Inferior parietal cortex (tissue), 1 donor: Measurements from ENCODE around the gene DLD.
A peak's percentile ranks its signal among the peaks of the same experiment; 100 is the strongest.
"Not testable (repeated sequence)": the region's sequence is repeated elsewhere in the genome, so short reads cannot be mapped to it uniquely, and the experiment has no call there.

ENCODE experiments used
- DNase-seq: peaks from one replicate; pipeline ENCODE4 v3.0.0-alpha.2; 2016; ENCODE audit errors: extremely low spot score

DLD gene, protein sequence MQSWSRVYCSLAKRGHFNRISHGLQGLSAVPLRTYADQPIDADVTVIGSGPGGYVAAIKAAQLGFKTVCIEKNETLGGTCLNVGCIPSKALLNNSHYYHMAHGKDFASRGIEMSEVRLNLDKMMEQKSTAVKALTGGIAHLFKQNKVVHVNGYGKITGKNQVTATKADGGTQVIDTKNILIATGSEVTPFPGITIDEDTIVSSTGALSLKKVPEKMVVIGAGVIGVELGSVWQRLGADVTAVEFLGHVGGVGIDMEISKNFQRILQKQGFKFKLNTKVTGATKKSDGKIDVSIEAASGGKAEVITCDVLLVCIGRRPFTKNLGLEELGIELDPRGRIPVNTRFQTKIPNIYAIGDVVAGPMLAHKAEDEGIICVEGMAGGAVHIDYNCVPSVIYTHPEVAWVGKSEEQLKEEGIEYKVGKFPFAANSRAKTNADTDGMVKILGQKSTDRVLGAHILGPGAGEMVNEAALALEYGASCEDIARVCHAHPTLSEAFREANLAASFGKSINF

DNA sequence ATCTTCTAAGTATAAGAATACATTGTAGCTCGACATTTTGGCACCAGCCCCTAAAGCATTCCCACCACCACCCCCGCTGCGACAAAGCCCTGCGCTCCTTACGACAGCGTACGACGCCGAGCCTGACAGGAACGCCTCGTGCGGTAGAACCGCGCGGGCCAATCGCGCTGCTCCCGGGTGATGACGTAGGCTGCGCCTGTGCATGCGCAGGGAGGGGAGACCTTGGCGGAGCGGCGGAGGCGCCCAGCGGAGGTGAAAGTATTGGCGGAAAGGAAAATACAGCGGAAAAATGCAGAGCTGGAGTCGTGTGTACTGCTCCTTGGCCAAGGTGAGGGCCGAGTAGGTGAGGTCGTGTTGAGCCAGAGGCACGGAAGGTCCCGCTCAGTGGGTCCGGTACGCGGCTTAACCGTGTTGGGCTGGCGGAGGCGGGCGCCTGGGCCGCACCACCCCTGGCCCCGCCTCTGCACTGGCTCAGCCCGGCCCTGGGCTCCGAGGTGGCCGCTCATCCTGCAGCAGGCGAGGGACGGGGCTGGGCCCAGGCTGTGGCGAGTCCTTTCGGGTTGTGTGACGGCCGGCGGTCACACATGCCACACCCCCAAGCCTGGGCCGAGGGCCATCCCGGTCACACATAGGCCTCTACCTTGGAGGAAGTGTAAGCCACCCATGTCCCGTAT is at the start of gene DLD:
TSS of gene DLD (plus strand) at position 222 of the 674 bp plus-strand sequence. CDS start at position 290, 68 bp downstream.
- DNase-seq = peak; percentile 97

DNA sequence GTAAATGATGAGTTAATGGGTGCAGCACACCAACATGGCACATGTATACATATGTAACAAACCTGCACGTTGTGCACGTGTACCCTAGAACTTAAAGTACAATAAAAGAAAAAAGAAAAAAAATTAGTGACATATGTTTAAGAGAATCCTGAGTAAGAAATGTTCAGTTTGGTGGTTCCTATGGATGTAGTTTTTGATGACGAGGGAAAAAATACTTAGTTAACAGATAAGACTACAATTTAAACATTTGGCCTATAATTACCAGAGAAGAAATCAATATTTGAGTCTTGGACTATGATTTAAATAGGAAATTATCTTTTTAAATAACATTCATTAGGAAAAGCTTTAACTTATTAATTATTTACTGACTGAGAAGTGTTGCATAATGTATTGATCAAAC is 48.8 kb upstream of the DLD start:
- DNase-seq = no peak

DNA sequence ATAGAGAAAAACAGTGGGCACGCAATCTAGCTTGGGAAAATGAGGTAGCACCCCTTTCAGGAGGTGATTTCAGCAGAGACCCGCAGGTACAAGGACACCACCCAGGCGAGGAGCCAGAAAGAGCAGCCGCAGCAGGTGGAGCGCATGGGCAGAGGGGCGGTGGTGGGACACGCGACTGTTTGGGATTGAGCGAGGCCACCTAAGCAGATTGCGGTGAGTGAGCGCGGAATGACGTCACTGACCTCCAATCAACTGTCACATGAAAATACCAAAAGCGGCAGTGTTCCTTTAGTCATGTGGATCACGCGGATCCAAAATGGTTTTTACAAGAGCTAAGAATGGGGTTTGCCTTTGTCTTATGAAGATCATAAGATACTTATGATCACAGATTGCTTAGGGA is 47.8 kb upstream of the DLD start:
- DNase-seq = no peak

DNA sequence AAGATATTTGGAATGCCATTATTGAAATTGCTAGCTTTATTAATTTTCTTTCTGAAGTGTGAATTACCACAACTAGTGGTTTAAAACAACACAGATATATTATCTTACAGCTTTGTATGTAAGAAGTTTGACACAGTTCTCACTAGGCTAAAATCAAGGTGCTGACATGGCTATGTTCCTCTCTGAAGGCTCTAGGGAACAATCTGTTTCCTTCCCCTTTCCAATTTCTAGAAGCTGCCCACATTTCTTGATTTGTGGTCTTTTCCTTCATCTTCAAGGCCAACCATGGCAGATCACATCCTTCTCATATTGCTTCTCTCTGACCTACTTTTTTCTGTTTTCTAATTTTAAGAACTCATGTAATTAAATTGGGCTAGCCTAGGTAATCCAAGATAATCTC is 44.7 kb upstream of the DLD start:
- no peak for DNase-seq

DNA sequence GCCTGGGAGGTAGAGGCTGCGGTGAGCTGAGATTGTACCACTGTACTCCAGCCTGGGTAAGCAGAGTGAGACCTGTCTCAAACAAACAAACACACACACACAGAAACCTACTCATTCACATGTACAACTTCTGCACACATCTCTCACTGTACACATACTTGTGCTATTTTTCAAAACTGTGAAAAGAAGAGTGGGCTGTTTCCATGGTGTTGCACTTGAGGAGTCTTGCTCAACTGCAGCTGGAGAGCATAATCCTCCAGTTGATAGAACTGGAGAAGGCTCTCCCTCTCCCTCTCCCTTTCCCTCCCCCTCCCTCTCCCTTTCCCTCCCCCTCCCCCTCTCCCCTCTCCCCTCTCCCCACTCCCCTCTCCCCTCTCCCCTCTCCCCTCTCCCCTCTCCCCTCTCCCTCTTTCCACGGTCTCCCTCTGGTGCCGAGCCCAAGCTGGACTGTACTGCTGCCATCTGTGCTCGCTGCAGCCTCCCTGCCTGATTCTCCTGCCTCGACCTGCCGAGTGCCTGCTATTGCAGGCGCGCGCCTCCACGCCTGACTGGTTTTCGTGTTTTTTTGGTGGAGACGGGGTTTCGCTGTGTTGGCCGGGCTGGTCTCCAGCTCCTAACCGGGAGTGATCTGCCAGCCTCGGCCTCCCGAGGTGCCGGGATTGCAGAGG is 43.7 kb upstream of the DLD start:
- DNase-seq = no peak

DNA sequence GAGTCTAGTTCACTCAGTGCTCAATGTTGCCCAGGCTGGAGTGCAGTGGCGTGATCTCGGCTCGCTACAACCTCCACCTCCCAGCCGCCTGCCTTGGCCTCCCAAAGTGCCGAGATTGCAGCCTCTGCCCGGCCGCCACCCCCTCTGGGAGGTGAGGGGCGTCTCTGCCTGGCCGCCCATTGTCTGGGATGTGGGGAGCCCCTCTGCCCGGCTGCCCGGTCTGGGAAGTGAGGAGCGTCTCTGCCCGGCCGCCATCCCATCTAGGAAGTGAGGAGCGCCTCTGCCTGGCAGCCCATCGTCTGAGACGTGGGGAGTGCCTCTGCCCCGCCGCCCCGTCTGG is 43.2 kb upstream of the DLD start:
- not testable (repeated sequence) for DNase-seq

DNA sequence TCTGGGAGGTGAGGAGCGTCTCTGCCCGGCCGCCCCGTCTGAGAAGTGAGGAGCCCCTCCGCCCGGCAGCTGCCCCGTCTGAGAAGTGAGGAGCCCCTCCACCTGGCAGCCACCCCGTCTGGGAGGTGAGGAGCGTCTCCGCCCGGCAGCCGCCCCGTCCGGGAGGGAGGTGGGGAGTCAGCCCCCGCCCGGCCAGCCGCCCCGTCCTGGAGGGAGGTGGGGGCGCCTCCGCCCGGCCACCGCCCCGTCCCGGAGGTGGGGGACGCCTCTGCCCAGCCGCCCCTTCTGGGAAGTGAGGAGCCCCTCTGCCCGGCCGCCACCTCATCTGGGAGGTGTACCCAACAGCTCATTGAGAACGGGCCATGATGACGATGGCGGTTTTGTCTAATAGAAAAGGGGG is 42.8 kb upstream of the DLD start:
- DNase-seq = not testable (repeated sequence)

DNA sequence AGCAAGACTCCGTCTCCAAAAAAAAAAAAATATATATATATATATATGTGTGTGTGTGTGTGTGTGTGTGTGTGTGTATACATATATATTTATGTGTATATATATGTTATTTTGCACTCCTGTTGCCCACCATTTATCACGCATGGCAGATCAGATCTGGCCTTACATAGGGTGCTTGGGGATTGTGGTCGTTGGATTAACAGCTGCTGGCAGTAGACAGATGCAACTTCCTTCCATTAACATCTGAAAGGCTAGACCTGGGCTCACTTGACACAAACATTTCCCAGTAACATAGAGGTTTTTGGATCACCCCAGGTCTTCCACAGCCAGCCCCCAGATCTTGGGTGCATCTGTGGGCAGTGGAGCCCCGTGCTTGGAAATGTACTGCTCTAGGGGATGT is 40.8 kb upstream of the DLD start:
- no peak for DNase-seq

DNA sequence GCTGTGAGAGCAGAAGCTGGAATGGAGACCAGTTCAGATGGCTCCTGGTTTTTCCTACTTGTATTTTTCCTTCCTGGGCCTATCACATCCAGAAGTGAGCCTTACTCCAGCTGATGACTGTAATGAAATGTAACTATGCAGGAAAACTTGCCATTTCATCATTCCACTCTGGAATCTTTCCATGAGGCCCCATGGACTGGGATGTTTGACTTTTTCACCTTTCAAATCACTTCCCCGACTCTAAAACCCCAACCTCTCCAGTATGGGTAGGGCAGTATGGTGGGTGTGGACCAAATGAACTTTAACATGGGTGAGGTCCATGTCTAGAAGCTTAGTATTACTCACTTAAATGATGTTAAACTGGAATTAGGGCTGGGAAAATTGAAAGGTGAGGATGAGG is 40.3 kb upstream of the DLD start:
- DNase-seq = no peak

DNA sequence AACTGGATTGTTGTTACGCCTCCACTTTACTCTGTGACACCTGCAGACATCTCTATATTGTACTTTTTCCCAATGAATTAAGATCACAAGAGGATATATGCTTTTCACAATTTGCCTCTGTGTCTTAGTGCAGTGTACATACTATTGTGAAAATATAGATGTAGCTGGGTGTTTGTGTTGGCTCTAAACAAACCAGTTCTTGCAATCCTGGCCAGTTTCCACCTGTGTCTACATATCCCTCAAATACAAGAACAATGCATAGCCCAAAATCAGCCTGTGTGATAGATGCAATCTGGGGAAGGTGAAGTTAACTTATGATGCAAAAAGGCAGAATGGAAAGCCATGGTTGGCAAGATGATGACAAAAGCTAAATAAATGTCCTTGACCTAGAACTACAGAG is 36.5 kb upstream of the DLD start:
- no peak for DNase-seq

DNA sequence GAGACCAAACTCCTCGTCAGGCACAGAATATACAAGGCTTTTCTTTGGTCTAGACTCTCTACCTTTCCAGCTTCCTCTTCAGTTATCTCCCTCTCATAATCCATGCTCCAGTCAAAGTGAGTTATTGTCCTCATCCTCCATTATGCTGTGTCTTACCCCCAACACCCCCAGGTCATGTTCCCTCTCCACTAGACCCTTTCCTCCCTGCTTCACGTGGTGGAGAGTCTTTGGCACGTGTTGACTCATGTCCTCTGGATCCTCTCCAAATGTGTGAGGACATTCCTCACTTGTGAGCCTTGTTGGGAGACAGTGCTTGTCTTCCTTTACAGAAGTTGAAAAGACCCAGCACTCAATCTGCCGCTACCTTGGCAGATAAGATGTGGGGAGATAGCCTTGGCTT is 36.0 kb upstream of the DLD start:
- DNase-seq = no peak

DNA sequence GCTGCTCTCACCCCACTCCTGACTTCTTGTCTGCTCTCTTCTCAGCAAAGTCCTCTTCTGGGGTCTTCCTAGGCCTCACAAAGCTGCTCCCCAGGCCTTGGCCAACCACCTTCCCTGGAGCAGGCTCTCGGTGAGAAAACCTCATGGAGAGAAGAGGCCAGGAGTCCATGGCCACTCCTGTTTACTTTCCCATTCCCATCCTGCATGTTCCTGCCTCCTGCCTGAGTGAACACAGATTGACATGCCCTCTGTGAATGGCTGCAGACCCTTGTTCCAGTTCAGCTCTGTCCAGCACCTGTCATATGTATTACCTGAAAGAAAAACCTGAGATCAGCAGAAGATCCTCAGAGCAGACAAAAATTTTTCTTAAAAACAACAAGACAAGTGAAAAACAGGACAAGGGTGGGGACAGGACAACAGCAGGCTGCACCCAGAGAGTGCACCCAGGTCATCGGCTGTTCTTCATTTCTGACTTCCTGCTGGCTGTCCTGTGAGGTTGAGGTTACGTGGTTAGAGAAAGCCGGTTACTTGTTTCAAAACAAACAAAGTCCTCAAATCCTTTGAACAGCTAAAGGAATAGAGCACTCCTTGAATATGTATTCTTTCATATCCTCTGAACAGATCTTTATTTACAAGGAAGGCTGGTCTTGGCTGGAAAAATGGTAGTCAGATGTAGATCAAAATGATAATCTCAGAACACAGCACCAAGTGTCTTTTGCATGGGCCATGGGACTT is 34.0 kb upstream of the DLD start:
- no peak for DNase-seq

DNA sequence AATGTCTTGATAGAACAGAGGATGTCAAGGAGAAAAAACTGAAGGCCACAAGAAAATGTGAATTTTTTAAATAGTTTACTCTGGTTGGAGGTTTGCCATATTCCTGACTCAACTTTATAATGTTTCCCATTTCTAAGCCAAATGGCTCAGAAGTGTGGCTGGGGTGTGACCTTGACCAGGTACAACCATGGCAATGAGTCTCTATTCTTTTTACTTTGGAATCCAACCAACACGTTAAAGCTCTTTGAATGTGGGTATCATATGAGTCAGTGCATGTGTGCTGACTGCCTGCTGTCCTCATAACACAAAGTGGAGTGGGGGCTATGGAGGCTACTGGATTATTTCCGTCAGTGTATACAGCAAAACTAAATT is 33.5 kb upstream of the DLD start:
- peak; percentile 6 for DNase-seq

DNA sequence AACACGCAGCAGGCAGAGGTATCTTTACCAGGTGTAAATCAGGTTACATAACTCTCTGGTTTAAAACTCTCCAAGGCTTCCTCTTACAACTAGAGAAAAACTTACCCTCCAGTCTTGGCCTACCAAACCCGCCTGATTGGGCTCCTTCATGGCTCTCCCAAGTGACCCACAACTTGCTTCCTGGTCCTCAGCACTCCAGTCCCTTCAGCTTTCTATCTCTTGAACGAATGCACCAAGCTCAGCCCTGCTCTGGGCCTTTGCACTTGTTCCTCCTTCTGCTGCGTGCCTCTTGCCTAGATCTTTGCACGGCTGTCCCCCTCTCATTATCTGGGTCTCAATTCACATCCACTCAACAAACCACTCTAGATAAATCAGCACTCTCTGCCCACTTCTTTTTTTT is 32.7 kb upstream of the DLD start:
- DNase-seq = no peak

DNA sequence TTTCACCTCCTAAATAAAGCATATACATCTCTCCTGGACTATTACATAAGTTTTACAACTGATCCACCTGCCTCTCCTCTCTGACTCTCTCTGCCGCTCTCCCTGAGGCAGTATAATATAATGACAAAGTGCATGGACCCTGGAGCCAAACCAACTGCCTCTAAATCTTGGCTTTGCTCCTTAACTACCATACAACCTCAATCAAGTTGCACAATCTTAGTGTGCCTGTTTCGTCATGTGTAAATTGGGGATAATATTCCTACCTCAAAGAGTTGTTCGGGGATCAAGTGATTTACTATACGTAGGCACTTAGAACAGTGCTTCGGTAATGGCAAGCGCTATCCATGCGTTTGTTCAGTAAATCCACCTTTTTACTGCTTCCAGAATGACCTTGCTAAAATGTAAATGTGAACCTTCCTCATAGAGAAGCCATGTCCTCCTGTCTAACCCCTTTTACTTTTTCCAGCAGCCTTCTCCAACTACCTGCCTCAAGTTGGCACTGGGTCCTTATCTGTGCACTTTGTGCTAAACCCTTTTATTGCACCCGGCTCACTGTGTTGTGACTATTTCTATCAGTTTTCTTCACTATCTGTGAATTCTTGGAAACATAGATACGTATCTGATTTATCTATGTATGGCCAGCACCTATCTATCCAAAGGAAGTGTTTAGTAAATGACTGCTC is 30.6 kb upstream of the DLD start:
- DNase-seq = no peak

DNA sequence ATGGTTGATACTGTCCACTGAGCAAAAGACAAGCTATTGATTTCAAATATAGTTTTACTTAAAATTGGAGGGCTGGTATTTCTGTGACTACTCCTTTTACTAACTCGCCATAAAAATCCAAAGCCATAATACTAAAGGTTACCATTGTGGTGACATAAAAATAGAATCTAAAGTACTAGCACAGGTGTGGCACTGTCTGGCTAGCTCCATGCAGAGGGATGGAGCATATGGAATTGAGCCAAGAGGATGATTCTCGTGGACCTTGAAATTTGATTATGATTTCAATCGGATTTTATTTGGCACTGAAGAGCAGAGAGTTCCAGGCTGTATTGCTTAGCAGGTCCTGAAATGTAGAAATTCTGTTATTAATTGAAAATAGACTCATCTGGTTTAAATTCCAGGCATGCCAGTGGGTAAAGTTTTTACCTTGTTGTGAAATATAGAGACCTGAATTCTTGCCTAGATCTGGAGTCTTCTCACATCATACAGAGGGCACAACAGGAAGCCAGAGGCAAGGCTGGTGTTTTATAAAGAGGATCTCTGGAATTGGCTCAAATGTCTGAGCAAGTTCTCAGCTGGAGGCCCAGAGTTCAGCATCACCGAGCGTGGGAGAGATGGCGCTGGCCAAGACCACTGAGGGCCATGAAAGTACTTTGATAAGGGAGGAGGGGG is 29.9 kb upstream of the DLD start:
- DNase-seq = no peak

DNA sequence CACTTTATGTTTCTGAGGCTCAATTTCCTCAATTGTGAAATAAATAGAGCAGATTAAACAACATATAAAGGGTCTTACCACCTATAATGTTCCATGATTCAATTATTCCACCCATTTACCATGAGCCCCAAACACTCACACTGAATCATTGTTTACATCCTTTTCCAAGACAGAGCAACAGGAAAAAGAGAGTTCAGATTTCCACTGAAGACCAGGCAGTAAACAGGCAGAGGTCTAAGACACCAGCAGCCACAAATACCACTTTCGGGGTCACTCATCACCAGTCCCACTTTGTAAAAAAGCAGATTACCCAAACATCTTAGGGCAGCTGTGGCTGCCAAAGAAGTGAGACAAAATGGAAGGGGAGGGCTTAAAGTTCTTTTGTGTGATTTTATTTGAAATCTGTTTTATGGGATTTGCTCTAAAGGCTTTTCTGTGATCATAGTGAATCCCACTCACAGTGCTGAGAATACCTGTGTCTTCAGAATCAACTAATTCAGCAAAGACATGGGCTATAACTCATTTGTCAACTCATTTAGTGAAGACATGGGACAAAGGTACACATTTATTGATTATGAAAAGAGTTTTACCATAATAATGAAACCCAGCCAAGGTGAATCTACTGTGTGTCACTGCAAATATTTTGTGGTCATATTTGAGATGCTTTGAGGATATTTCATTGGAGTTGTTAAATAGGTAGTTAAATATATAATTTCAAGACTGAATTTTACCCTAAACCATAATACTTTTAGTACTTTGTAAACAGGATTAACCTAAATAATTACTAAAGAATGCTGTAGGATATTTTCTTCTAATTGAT is 24.8 kb upstream of the DLD start:
- DNase-seq = no peak

DNA sequence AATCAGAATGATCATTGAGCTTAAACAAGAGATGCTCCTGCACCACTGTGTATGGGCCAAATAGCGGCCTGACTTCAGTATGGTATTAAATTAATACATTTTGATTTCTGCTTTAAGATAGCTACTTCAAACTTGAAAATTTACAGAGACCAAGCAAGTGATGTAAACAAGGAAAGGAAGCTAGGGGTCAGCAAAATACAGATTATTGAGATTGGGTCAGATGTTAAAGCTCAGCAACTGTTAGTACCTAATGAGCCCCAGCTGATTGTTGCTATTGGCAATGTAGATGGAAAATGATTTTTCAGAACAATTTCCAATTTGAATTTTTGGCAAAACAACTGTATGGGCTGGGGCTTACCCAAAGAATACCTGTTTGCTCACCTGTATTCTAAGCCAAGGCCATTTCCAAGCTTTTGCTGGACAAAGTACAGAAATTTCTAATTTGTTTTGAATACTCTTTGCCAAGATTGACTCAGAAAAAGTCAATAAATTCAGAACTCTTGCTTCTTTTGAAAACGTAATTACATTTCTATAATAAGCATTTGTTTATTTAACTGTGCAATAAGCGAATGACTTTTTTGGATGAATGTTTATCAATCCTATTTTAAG is 23.0 kb upstream of the DLD start:
- DNase-seq = no peak

DNA sequence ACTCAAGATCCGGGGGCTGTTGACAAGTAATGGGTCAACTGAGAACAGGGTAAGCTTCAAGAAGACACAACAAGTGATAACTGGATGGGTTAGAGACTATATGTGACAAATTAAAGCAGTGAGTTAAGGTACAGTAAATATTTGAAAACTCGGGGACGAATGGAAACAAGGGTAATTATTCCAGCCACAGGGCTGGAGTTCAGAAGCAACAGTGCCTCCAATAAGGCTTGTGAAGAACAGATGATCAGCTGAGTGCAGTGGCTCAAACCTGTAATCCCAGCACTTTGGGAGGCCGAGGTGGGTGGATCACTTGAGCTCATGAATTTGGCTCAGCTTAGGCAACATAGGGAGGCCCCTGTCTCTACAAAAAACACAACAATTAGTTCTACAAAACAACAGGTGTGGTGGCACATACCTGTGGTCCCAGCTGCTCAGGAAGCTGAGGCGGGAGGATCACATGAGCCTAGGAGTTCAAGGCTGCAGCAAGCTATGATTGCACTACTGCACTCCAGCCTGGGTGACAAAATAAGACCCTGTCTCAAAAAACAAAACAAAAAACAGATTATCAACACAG is 20.5 kb upstream of the DLD start:
- DNase-seq = no peak
